HepG2 (cell line): ENCODE data around the gene CFH. TPM values are rescaled to one million over a fixed set of nuclear protein-coding genes. Genes with fewer than 3 reads are reported as not detected.

Experiments
- ATAC-seq: fragments of 200-7000 bp; cut with Tn5 transposase; 3 replicates; pipeline ENCODE4 v1.9.1; 2020; ENCODE audit warnings: mild to moderate bottlenecking, moderate library complexity
- BruUV-seq: library from RNA; stranded (reverse); fragments of 400-500 nt; replicated peaks from 2 replicates; lab custom pipeline; 2021; lab: Mats Ljungman, UMichigan
- CTCF ChIA-PET: fragments of 300-600 bp; formaldehyde crosslinking; extraction: SDS; loops from one replicate; lab custom pipeline; 2021; ENCODE audit warnings: low total read pairs, inconsistent platforms, low intra/inter-chr PET ratio; lab: Yijun Ruan, JAX
- POLR2A ChIA-PET: fragments of 350-600 bp; sonication (Branson Sonifier 250); formaldehyde crosslinking; loops from one replicate; lab custom pipeline; 2020; ENCODE audit warnings: antibody characterized with exemption, inconsistent platforms; lab: Yijun Ruan, JAX
- DNase-seq: peaks from one replicate; pipeline ENCODE4 v3.0.0-alpha.2; 2015; ENCODE audit warnings: low spot score
- FAIRE-seq: peaks from 3 replicates; lab custom pipeline; 2011; peaks lifted over from hg19 to GRCh38; lab: Jason Lieb, UNC
- H2AFZ ChIP-seq: one replicate; pipeline ENCODE4 v1.6.1; 2011; ENCODE audit warnings: low read length, inconsistent platforms
- H3K27ac ChIP-seq: fragments of 300-600 bp; 3 replicates; pipeline ENCODE4 v1.8.0; 2011; ENCODE audit warnings: mixed run types, mild to moderate bottlenecking, mixed read lengths, low read length, inconsistent platforms; ENCODE audit not compliant: insufficient read depth; ENCODE audit errors: extremely low read length
- H3K27me3 ChIP-seq, 2 experiments: fragments of 200-600 bp in 1 of 2; 2 replicates in 1 of 2; 3 replicates in 1 of 2; pipeline versions ENCODE4 v1.6.0 to v1.8.0; 2011; ENCODE audit warnings: low read length in 2 of 2, mild to moderate bottlenecking in 2 of 2, moderate library complexity in 2 of 2, inconsistent platforms in 1 of 2; ENCODE audit not compliant: insufficient read depth in 2 of 2, control insufficient read depth in 1 of 2
- H3K36me3 ChIP-seq, 2 experiments: fragments of 200-600 bp in 1 of 2; replicated peaks in 1 of 2; 2 replicates in 1 of 2; 3 replicates in 1 of 2; pipeline versions ENCODE4 v1.5.1 to v1.8.0; 2011; ENCODE audit warnings: low read length in 2 of 2, inconsistent platforms in 1 of 2; ENCODE audit not compliant: insufficient read depth in 2 of 2, control insufficient read depth in 1 of 2
- H3K4me1 ChIP-seq: 2 replicates; pipeline ENCODE4 v1.5.1; 2012; ENCODE audit warnings: low read length, inconsistent platforms; ENCODE audit not compliant: insufficient read depth
- H3K4me2 ChIP-seq: 2 replicates; pipeline ENCODE4 v1.6.0; 2011; ENCODE audit warnings: low read depth, low read length, inconsistent platforms
- H3K4me3 ChIP-seq, 3 experiments: fragments of 200-600 bp in 1 of 3; sonication (generic), shearing (Covaris generic) in 1 of 3; replicated peaks in 1 of 3; 2 replicates each; pipeline ENCODE4 v1.5.1; 2011 to 2016; ENCODE audit warnings: low read length in 3 of 3, inconsistent platforms in 2 of 3, low read depth in 2 of 3, mild to moderate bottlenecking in 2 of 3, control low read depth in 1 of 3, mixed read lengths in 1 of 3; ENCODE audit not compliant: insufficient read depth in 1 of 3
- H3K79me2 ChIP-seq: one replicate; pipeline ENCODE4 v1.6.1; 2011; ENCODE audit warnings: low read length, inconsistent platforms; ENCODE audit not compliant: insufficient read depth
- H3K9ac ChIP-seq: 2 replicates; pipeline ENCODE4 v1.6.0; 2011; ENCODE audit warnings: mild to moderate bottlenecking, low read depth, low read length, inconsistent platforms; ENCODE audit not compliant: insufficient read depth
- H3K9me3 ChIP-seq: 2 replicates; pipeline ENCODE4 v1.5.1; 2012; ENCODE audit warnings: mild to moderate bottlenecking, low read length
- H4K20me1 ChIP-seq: 2 replicates; pipeline ENCODE4 v1.6.0; 2011; ENCODE audit warnings: inconsistent platforms, mild to moderate bottlenecking, low read length, moderate library complexity; ENCODE audit not compliant: insufficient read depth
- EED ChIP-seq: sonication (generic); formaldehyde crosslinking; IDR thresholded peaks from 2 replicates; pipeline ENCODE4 v1.5.0; 2020; ENCODE audit warnings: mild to moderate bottlenecking, missing genetic modification reagents
- HOXD1 ChIP-seq: sonication (generic); formaldehyde crosslinking; IDR thresholded peaks from 2 replicates; pipeline ENCODE4 v1.5.0; 2020; ENCODE audit warnings: missing genetic modification reagents
- KLF13 ChIP-seq: sonication (generic); formaldehyde crosslinking; IDR thresholded peaks from 2 replicates; pipeline ENCODE4 v1.4.0; 2020; ENCODE audit warnings: mild to moderate bottlenecking, missing genetic modification reagents
- SMYD3 ChIP-seq: sonication (generic); formaldehyde crosslinking; IDR thresholded peaks from 2 replicates; pipeline ENCODE4 v1.8.1; 2023; ENCODE audit warnings: mild to moderate bottlenecking, missing genetic modification reagents
- SRSF4 ChIP-seq: fragments of 200-400 bp; formaldehyde crosslinking; IDR thresholded peaks from one replicate; pipeline ENCODE4 v1.6.1; 2018; ENCODE audit warnings: mild to moderate bottlenecking, low read depth, low read length, moderate library complexity; ENCODE audit not compliant: poor library complexity, severe bottlenecking
- ZFP36 ChIP-seq: fragments of 150-350 bp; IDR thresholded peaks from 2 replicates; pipeline ENCODE4 v1.6.1; 2018; ENCODE audit warnings: borderline replicate concordance, low read length, low read depth; ENCODE audit not compliant: partially characterized antibody
- ZNF839 ChIP-seq: sonication (generic); formaldehyde crosslinking; IDR thresholded peaks from 2 replicates; pipeline ENCODE4 v1.4.0; 2020; ENCODE audit warnings: missing genetic modification reagents, mild to moderate bottlenecking, borderline replicate concordance
- ZSCAN9 ChIP-seq: IDR thresholded peaks from 2 replicates; pipeline ENCODE4 v1.6.1; 2016; ENCODE audit warnings: borderline replicate concordance
- WGBS: methylation state at CpG from one replicate; pipeline ENCODE4 v1.1.6; 2017; ENCODE audit warnings: low lambda C conversion rate; 5-methylcytosine and 5-hydroxymethylcytosine counted together
- in situ Hi-C: cut with HindIII; loops from 2 replicates; pipeline ENCODE4 v1.10.0; 2017; ENCODE audit warnings: low pct_unique_long_range_greater_than_20kb; ENCODE audit not compliant: extremely low pct_ligation_motif_present
- intact Hi-C: fragments of 100-400 bp; cut with micrococcal nuclease; formaldehyde crosslinking; loops from one replicate; pipeline ENCODE4 v1.10.0; 2022; ENCODE audit not compliant: unreplicated experiment
- polyA plus RNA-seq, 8 experiments: library from polyadenylated mRNA; depleted of rRNA in 3 of 8; stranded (reverse) in 7 of 8; unstranded in 1 of 8; fragments of >200 nt; fragmentation: Illumina TruSeq in 4 of 8; extraction: Trizol in 4 of 8; gene quantifications; 2 replicates each; pipeline versions ENCODE4 v1.2.1 to v1.2.3, GENCODE V29; 2011 to 2016; ENCODE audit warnings: low read depth in 4 of 8, missing spikeins in 1 of 8, mixed read lengths in 1 of 8; ENCODE audit not compliant: insufficient read depth in 1 of 8
- total RNA-seq, 5 experiments: library from RNA; depleted of rRNA; stranded (reverse); fragments of >200 nt; fragmentation: Illumina TruSeq; extraction: Trizol; gene quantifications; 2 replicates each; pipeline ENCODE4 v1.2.3, GENCODE V29; 2016; ENCODE audit warnings: low read depth in 1 of 5
- TF ChIP-seq, protein P1 (sequence below): IDR thresholded peaks from 2 replicates; pipeline ENCODE4 v1.6.1; 2016; ENCODE audit warnings: low read depth
- TF ChIP-seq, protein P2 (sequence below): sonication (generic); formaldehyde crosslinking; IDR thresholded peaks from 2 replicates; pipeline ENCODE4 v1.5.1; 2020; ENCODE audit warnings: mild to moderate bottlenecking, moderate library complexity, missing genetic modification reagents
- TF ChIP-seq, protein P3 (sequence below): IDR thresholded peaks from 2 replicates; pipeline ENCODE4 v1.6.1; 2012; ENCODE audit warnings: low read length, improper control_type of control experiment
- TF ChIP-seq, protein P4 (sequence below): sonication (generic); formaldehyde crosslinking; IDR thresholded peaks from 2 replicates; pipeline ENCODE4 v1.8.1; 2023; ENCODE audit warnings: mild to moderate bottlenecking, missing genetic modification reagents
- TF ChIP-seq, protein P5 (sequence below): IDR thresholded peaks from 2 replicates; pipeline ENCODE4 v1.6.1; 2018; ENCODE audit warnings: missing genetic modification reagents, mild to moderate bottlenecking, missing compliant biosample characterization
- TF ChIP-seq, protein P6 (sequence below): sonication (generic); formaldehyde crosslinking; IDR thresholded peaks from 2 replicates; pipeline ENCODE4 v1.4.0; 2020; ENCODE audit warnings: missing genetic modification reagents, borderline replicate concordance

Gene CFH
- total and polyA plus RNA-seq, 2 of the 13 experiments (the other 11 are each of a cell fraction or from before 2014, with no cell fraction given), result not detected

DNA sequence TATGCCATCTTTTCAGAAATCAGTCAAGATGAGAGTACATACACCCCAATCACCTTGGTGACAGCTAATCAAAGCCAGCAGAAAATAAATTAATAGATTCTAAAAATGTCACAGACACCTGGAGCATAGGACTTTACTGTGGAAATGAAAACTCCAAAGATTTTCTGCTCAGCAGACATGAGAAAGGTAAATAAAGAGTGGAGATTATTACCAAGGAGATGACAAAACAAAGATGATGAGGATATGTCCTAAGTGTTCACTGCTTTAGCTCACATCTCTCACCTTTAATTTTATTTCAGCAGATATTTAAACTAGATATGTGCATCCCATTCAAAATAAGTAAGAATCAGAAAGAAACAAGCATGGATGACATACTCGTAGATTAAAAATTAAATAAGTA, 28.8 kb upstream of the CFH start:
- no peak for ATAC-seq
- 0% methylated on average over 1 of the region's 1 CpG for WGBS
- Histone ChIP-seq H3K9me3 (no peaks in the 10 kb centered on the region), H4K20me1 (no peaks in the 10 kb centered on the region), H3K27ac (no peak overlapping the region), H3K9ac (no peak overlapping the region), H3K4me2 (no peak overlapping the region), H3K4me3 (no peak overlapping the region), H3K27me3 (no peaks in the 10 kb centered on the region), H3K79me2 (no peaks in the 10 kb centered on the region), H3K36me3 (no peaks in the 10 kb centered on the region), H2AFZ (no peak overlapping the region), H3K4me1 (no peaks in the 10 kb centered on the region)
- in situ Hi-C loops (no loop called here), intact Hi-C loops (no loop called here)
- no peak for FAIRE-seq
- ChIA-PET POLR2A (no interaction called here), CTCF (no interaction called here)
- no peak for DNase-seq
- no TSS peak for BruUV-seq
- no peak for TF ChIP-seq SRSF4
- no peak for TF ChIP-seq KLF13 (CRISPR knock-in tag)
- TF ChIP-seq, protein P1, sequence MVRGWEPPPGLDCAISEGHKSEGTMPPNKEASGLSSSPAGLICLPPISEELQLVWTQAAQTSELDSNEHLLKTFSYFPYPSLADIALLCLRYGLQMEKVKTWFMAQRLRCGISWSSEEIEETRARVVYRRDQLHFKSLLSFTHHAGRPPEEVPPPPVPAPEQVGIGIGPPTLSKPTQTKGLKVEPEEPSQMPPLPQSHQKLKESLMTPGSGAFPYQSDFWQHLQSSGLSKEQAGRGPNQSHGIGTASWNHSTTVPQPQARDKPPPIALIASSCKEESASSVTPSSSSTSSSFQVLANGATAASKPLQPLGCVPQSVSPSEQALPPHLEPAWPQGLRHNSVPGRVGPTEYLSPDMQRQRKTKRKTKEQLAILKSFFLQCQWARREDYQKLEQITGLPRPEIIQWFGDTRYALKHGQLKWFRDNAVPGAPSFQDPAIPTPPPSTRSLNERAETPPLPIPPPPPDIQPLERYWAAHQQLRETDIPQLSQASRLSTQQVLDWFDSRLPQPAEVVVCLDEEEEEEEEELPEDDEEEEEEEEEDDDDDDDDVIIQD (CRISPR knock-in tag), result no peak
- TF ChIP-seq SMYD3 (CRISPR knock-in tag), result no peak
- TF ChIP-seq, protein P2, sequence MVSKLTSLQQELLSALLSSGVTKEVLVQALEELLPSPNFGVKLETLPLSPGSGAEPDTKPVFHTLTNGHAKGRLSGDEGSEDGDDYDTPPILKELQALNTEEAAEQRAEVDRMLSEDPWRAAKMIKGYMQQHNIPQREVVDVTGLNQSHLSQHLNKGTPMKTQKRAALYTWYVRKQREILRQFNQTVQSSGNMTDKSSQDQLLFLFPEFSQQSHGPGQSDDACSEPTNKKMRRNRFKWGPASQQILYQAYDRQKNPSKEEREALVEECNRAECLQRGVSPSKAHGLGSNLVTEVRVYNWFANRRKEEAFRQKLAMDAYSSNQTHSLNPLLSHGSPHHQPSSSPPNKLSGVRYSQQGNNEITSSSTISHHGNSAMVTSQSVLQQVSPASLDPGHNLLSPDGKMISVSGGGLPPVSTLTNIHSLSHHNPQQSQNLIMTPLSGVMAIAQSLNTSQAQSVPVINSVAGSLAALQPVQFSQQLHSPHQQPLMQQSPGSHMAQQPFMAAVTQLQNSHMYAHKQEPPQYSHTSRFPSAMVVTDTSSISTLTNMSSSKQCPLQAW (CRISPR knock-in tag), result no peak
- no peak for TF ChIP-seq EED (CRISPR knock-in tag)
- TF ChIP-seq, protein P3, sequence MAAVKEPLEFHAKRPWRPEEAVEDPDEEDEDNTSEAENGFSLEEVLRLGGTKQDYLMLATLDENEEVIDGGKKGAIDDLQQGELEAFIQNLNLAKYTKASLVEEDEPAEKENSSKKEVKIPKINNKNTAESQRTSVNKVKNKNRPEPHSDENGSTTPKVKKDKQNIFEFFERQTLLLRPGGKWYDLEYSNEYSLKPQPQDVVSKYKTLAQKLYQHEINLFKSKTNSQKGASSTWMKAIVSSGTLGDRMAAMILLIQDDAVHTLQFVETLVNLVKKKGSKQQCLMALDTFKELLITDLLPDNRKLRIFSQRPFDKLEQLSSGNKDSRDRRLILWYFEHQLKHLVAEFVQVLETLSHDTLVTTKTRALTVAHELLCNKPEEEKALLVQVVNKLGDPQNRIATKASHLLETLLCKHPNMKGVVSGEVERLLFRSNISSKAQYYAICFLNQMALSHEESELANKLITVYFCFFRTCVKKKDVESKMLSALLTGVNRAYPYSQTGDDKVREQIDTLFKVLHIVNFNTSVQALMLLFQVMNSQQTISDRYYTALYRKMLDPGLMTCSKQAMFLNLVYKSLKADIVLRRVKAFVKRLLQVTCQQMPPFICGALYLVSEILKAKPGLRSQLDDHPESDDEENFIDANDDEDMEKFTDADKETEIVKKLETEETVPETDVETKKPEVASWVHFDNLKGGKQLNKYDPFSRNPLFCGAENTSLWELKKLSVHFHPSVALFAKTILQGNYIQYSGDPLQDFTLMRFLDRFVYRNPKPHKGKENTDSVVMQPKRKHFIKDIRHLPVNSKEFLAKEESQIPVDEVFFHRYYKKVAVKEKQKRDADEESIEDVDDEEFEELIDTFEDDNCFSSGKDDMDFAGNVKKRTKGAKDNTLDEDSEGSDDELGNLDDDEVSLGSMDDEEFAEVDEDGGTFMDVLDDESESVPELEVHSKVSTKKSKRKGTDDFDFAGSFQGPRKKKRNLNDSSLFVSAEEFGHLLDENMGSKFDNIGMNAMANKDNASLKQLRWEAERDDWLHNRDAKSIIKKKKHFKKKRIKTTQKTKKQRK, result no peak
- TF ChIP-seq, protein P4, sequence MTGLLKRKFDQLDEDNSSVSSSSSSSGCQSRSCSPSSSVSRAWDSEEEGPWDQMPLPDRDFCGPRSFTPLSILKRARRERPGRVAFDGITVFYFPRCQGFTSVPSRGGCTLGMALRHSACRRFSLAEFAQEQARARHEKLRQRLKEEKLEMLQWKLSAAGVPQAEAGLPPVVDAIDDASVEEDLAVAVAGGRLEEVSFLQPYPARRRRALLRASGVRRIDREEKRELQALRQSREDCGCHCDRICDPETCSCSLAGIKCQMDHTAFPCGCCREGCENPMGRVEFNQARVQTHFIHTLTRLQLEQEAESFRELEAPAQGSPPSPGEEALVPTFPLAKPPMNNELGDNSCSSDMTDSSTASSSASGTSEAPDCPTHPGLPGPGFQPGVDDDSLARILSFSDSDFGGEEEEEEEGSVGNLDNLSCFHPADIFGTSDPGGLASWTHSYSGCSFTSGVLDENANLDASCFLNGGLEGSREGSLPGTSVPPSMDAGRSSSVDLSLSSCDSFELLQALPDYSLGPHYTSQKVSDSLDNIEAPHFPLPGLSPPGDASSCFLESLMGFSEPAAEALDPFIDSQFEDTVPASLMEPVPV, result no peak
- TF ChIP-seq HOXD1 (CRISPR knock-in tag), result no peak
- no peak for TF ChIP-seq ZFP36
- no peak for TF ChIP-seq ZNF839
- TF ChIP-seq, protein P5, sequence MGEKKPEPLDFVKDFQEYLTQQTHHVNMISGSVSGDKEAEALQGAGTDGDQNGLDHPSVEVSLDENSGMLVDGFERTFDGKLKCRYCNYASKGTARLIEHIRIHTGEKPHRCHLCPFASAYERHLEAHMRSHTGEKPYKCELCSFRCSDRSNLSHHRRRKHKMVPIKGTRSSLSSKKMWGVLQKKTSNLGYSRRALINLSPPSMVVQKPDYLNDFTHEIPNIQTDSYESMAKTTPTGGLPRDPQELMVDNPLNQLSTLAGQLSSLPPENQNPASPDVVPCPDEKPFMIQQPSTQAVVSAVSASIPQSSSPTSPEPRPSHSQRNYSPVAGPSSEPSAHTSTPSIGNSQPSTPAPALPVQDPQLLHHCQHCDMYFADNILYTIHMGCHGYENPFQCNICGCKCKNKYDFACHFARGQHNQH (CRISPR knock-in tag), result no peak
- no peak for TF ChIP-seq ZSCAN9
- TF ChIP-seq, protein P6, sequence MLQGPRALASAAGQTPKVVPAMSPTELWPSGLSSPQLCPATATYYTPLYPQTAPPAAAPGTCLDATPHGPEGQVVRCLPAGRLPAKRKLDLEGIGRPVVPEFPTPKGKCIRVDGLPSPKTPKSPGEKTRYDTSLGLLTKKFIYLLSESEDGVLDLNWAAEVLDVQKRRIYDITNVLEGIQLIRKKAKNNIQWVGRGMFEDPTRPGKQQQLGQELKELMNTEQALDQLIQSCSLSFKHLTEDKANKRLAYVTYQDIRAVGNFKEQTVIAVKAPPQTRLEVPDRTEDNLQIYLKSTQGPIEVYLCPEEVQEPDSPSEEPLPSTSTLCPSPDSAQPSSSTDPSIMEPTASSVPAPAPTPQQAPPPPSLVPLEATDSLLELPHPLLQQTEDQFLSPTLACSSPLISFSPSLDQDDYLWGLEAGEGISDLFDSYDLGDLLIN (CRISPR knock-in tag), result no peak
